ENCODE measurements around the gene PTPRM.

The PTPRM gene

GRCh38 chr18:7980656-7981055, 413.5 kb downstream of the PTPRM start:
- TF ChIP-seq CTCF (IDR thresholded peaks at IDR 0.05; ENCODE audit: control extremely low read depth, extremely low read depth, low read depth, missing control alignments) = no peak
- POLR2A ChIA-PET = no interaction called here
- CTCF ChIA-PET = no interaction called here
- DNase-seq (ENCODE audit: extremely low spot score) = no peak

- no peak for DNase-seq (ENCODE audit: extremely low spot score)
- CTCF ChIA-PET = no interaction called here
- POLR2A ChIA-PET = no interaction called here
These were observed 415.1 kb downstream of the PTPRM start for GRCh38 chr18:7982216-7982615.

DNA sequence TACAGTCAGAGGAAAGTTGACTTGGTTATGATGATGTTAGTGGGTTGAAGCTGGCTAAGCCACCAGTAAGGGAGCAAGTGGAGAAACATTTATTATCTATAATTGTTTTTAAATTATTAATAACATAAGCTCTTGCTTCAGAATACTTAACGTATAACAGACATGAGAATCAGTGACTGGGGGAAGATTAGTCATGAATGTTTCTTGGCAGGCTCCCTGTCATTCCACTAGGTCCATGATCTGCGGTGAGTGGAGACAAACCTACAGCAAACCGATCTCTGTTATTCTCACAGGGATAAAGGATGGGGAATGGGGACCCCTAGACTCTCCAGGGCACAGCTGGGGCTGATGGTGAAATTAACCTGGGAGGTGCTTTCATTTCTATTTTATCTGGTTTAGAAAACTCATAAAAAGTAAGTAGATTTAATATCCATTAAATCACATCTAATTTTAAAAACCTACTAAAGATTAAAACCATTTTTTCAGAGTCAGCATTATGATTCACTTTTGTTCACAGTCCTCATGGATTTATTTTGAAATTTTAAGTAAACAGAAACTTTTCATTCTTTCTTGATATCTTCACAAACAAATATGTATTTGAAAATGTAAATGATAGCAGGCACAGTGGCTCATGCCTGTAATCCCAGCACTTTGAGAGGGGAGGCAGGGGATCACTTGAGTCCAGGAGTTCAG, 420.3 kb downstream of the PTPRM start:
- TF ChIP-seq CTCF (IDR thresholded peaks at IDR 0.05; ENCODE audit: control extremely low read depth, extremely low read depth, low read depth, missing control alignments) = no peak
- no peak for DNase-seq (ENCODE audit: extremely low spot score)
- POLR2A ChIA-PET = no interaction called here
- CTCF ChIA-PET = no interaction called here

More at GRCh38 chr18:7982216-7982615, 415.1 kb downstream of the PTPRM start:
- no peak for TF ChIP-seq CTCF (IDR thresholded peaks at IDR 0.05; ENCODE audit: control extremely low read depth, extremely low read depth, low read depth, missing control alignments)

DNA sequence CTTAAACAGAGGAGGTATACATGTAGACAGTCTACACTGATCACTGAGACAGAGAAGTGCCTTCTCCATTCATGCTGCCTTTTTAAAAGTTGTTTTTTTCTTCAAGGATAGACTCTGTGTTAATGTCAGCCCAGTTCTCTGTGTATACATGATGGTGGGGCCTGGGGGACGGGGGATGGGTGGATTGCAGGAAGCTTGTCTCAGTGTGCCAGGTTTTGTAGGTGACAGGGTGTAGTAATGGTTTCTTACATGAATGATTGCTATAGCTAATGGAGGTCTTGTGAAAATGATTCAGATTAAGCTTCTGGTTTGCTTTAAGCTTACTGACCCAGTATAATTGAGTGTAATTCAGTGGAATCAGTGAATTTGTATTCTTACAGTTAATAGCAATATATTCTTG, 423.6 kb downstream of the PTPRM start:
- no peak for DNase-seq (ENCODE audit: extremely low spot score)
- CTCF ChIA-PET = no interaction called here
- no peak for TF ChIP-seq CTCF (IDR thresholded peaks at IDR 0.05; ENCODE audit: control extremely low read depth, extremely low read depth, low read depth, missing control alignments)
- POLR2A ChIA-PET = no interaction called here

DNA sequence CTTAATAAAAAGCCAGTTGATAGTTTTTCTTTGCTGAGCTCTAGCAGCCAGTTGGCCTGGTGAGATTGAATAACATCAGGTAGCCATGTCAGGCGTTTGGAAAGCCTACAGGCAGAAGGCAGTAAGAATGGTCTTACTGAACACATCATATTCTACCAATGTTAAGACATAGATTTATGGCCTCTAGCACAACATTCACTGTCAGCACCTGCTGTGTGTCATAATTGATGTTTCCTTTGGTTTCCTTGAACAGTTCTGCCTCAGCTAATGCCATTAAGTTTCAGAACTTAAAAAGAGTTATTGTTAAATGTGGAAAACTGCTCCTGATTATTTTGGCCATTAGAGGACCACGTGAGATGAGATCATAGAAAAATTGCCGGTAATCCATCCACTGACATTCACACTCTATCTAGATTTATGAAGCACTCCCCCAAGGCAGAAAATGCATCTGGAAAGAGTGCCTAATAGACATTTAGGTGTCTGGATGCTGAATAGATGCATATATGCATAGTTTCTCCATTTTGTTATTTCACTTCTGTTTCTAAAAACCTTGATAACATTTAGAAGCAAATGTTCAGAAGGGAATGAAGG, 434.7 kb downstream of the PTPRM start:
- ChIA-PET CTCF (no interaction called here), POLR2A (no interaction called here)
- TF ChIP-seq CTCF (IDR thresholded peaks at IDR 0.05; ENCODE audit: control extremely low read depth, extremely low read depth, low read depth, missing control alignments) = no peak
- DNase-seq (ENCODE audit: extremely low spot score) = no peak

DNA sequence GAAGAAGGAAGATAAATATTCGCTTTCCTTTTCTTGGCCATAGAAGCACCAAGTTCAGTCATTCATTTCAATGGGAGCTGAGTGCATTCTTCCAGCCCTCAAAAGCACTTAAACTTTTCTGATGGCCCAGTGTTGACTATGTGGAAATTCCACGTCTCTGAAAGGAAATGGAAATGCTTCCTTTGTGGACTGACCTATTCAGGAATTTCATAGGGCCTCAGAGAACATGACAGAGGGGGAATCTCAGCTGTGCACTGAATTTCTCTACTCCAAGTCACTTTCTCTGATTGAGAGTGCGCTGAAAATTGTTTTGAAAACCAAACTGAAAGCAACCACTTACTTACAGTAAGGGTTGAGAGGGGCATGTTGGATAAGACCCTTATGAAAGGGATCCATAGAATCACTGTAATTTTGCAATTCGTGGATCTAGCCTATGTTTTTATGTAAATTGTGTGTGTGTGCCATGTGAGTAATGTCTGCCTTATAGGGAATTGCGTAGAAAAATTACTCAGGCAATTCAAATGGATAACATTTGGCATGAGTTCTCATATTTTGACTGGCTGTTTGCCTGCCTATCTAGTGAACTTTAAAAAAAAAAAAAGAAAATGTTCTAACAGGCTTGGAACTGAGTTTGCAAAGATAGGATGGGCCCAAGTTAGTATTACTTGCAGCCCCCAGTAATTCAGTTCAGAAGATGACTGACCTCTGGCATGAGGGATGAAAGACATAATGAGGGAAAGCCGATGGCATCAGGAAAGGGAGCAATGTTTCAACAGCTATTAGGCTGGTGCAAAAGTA, 437.0 kb downstream of the PTPRM start:
- ChIA-PET POLR2A (no interaction called here), CTCF (no interaction called here)
- TF ChIP-seq CTCF (IDR thresholded peaks at IDR 0.05; ENCODE audit: control extremely low read depth, extremely low read depth, low read depth, missing control alignments) = no peak
- DNase-seq (ENCODE audit: extremely low spot score) = no peak
